Right atrium auricular region (tissue), 2 donors: ENCODE measurements around the gene SOBP. TPM values are rescaled to one million over a fixed set of nuclear protein-coding genes. Genes with fewer than 3 reads are reported as not detected.

Source experiments
- DNase-seq: peaks from one replicate; pipeline ENCODE4 v3.0.0-alpha.2; 2019; ENCODE audit warnings: low spot score
- H3K27ac ChIP-seq, 2 donors: fragments of 200-600 bp; sonication (generic); 1 replicate in 1 of 2; 2 replicates in 1 of 2; pipeline ENCODE4 v1.5.1; 2016 to 2019
- H3K27me3 ChIP-seq, 2 donors: fragments of 200-600 bp; sonication (generic); one replicate each; pipeline versions ENCODE4 v1.5.1 to v1.6.0; 2017 to 2019
- H3K36me3 ChIP-seq: fragments of 200-600 bp; sonication (generic); one replicate; pipeline ENCODE4 v1.5.1; 2016
- H3K4me1 ChIP-seq, 2 donors: fragments of 200-600 bp; sonication (generic); one replicate each; pipeline versions ENCODE4 v1.5.1 to v1.6.0; 2017 to 2019
- H3K4me3 ChIP-seq, 2 donors: fragments of 200-600 bp; sonication (generic); 1 replicate in 1 of 2; 2 replicates in 1 of 2; pipeline ENCODE4 v1.5.1; 2017 to 2019; ENCODE audit warnings: mild to moderate bottlenecking in 1 of 2, moderate library complexity in 1 of 2
- H3K9me3 ChIP-seq, 2 donors: fragments of 200-600 bp; sonication (generic); one replicate each; pipeline ENCODE4 v1.5.1; 2019
- total RNA-seq, 2 donors: library from RNA; depleted of rRNA; stranded (reverse); fragments of >200 nt; gene quantifications; one replicate each; pipeline ENCODE4 v1.1.0, GENCODE V29; 2016
- TF ChIP-seq, protein P1 (sequence below), 2 donors: fragments of 200-600 bp; sonication (generic); IDR thresholded peaks; one replicate each; pipeline ENCODE4 v1.5.1; 2019; ENCODE audit warnings: antibody characterized with exemption in 2 of 2

Gene SOBP
- total RNA-seq, 2 donors from 2014 or later, result 8.2 to 8.5 TPM

DNA sequence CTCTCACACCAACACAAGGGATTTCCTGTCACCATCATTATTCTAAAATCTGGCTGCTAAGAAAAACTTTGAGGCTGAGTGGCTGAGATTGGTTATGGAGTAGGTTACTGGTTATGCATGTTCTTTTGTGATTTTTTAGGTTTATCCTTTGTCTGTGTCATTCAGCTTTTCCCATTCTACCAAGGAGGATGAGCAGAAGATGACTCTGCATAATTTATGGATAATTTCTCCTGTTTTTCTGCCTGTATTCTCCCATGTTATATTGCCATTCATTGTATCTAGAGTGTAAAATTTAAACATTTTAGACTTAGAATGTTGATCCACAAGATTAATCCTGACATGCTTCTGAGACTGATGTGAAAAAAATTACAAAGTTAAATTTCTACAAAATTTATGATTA, 67.8 kb downstream of the SOBP start:
- H3K4me1 ChIP-seq, result peaks cover 0 to 5% of the 10 kb centered on the region in 2 donors
- TF ChIP-seq, protein P1, sequence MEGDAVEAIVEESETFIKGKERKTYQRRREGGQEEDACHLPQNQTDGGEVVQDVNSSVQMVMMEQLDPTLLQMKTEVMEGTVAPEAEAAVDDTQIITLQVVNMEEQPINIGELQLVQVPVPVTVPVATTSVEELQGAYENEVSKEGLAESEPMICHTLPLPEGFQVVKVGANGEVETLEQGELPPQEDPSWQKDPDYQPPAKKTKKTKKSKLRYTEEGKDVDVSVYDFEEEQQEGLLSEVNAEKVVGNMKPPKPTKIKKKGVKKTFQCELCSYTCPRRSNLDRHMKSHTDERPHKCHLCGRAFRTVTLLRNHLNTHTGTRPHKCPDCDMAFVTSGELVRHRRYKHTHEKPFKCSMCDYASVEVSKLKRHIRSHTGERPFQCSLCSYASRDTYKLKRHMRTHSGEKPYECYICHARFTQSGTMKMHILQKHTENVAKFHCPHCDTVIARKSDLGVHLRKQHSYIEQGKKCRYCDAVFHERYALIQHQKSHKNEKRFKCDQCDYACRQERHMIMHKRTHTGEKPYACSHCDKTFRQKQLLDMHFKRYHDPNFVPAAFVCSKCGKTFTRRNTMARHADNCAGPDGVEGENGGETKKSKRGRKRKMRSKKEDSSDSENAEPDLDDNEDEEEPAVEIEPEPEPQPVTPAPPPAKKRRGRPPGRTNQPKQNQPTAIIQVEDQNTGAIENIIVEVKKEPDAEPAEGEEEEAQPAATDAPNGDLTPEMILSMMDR (IDR thresholded peaks at IDR 0.05), result no peak
- no peaks in the 10 kb centered on the region for H3K36me3 ChIP-seq

DNA sequence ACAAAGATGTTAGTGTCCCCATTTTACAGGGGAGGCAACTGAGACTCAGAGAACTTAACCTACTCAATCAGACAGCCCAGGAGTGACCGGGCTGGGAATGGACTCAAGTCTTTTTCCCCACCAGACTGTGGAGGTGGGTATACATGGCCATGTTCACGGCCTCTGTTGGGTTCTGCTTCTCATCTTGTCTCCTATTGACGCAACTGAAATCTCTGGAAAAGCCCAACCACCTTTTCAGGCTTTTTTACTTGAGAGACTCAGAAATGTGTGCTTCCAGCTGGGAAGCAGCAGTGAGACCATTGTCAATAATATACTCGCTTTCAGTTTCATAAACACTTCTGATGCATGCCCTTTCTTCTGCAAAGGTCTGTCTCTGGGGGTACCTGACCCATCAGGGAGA, 70.7 kb downstream of the SOBP start:
- no peak for DNase-seq
- H3K9me3 ChIP-seq, result no peaks in the 10 kb centered on the region
- no peaks in the 10 kb centered on the region for H3K27me3 ChIP-seq
- no peak overlapping the region for H3K4me3 ChIP-seq
- H3K4me1 ChIP-seq, result peaks cover 0 to 11% of the 10 kb centered on the region in 2 donors
- TF ChIP-seq, protein P1 (IDR thresholded peaks at IDR 0.05), result no peak
- no peaks in the 10 kb centered on the region for H3K36me3 ChIP-seq
- peak overlapping the region; percentile 53 to 70 for H3K27ac ChIP-seq

More for the DNA sequence above, 67.8 kb downstream of the SOBP start:
- no peaks in the 10 kb centered on the region for H3K27me3 ChIP-seq
- no peak for DNase-seq
- no peak overlapping the region for H3K27ac ChIP-seq
- no peaks in the 10 kb centered on the region for H3K9me3 ChIP-seq
- no peak overlapping the region for H3K4me3 ChIP-seq

DNA sequence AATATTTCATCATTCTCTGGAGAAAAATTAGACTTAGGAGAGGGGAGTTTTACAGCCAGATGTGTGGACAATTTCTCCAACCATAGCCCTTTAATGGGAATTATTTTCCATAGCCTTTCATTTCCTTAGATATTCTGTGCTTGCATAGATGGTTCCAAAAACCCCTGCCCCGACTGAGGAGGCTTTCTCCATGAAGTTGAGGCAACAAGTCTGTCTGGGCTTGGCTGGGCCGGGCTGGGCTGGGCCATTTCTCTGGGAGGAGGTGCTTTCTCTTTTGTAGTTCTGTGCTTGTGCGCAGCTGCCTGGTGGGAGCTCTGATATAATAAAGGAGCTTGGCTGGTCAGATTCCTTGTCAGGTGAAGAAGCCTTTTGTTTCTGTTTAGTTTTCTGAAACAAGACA, 71.4 kb downstream of the SOBP start:
- DNase-seq, result peak; percentile 85
- H3K4me1 ChIP-seq, result peaks cover 0 to 11% of the 10 kb centered on the region in 2 donors
- no peak overlapping the region for H3K4me3 ChIP-seq
- no peaks in the 10 kb centered on the region for H3K27me3 ChIP-seq
- no peaks in the 10 kb centered on the region for H3K9me3 ChIP-seq
- peak overlapping the region; percentile 53 to 70 for H3K27ac ChIP-seq
- H3K36me3 ChIP-seq, result no peaks in the 10 kb centered on the region
- TF ChIP-seq, protein P1 (IDR thresholded peaks at IDR 0.05), result no peak

DNA sequence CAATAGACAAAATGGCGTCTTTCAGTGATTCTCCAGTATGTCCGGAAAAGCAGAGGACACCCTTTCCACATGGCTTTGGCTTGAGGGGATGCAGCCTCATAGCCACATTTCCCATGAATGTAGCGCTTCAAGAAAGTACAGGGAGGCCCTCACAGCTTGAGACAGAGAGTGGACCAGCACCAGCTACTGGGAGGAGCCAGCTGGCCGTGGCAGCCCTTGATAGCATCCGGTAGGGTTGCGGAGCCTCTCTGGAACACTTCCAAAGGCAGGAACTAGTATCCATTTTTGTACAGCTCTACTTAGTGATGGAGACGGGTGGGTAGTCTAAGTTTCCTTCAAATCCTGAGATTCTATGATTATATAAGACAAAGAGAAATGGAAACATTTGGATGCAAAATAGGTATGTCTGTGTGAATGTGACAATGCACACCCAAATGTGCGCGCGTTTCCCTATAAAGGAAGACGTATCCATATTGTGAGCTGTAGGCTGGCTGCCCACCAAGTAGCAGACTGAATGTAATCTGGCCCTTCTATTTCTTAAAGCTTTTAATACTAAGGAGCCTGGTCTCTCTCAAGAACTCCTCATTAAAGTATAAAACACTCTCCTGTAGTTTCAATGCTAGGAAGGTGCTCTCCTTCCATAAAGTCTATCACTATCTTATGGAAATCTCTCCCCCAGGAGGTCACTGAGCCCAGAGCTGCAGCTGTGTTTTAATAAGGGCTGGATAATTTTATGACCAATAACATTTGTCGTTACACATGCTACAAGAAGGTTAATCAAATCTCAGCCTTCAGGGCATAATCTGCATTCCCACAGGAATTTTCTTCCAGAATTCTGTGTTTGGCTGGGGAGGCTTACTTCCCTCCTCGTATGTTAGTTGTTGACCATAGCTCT, 74.0 kb downstream of the SOBP start:
- no peak overlapping the region for H3K4me3 ChIP-seq

DNA sequence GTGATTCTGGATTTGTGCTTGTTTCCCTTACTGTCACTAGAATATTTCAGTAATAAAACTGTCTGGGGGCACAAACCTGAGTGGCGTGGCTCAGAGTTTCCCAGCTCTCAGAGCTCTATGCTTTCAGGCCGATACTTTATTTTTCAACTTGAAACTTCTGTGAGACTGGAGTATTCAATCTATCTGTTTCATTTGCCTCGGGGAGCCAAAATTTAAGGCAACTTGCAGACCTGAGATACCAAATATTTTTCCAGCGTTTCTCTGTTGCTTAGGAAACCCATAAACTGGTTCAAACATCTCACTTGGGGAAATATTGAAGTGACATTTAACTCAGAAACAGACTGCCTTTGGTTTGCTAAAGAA, 74.7 kb downstream of the SOBP start:
- Histone ChIP-seq H3K4me3 (no peak overlapping the region), H3K27me3 (no peaks in the 10 kb centered on the region), H3K9me3 (no peaks in the 10 kb centered on the region), H3K27ac (peak overlapping the region; percentile 20 to 39), H3K36me3 (no peaks in the 10 kb centered on the region), H3K4me1 (peaks cover 0 to 11% of the 10 kb centered on the region in 2 donors)
- DNase-seq, result no peak
- TF ChIP-seq, protein P1 (IDR thresholded peaks at IDR 0.05), result no peak

More for the DNA sequence above, 74.0 kb downstream of the SOBP start:
- Histone ChIP-seq H3K27me3 (no peaks in the 10 kb centered on the region), H3K4me1 (peaks cover 0 to 11% of the 10 kb centered on the region in 2 donors), H3K36me3 (no peaks in the 10 kb centered on the region), H3K27ac (peak overlapping the region in 1 of 2 donors; percentile 39), H3K9me3 (no peaks in the 10 kb centered on the region)
- TF ChIP-seq, protein P1 (IDR thresholded peaks at IDR 0.05), result no peak
- no peak for DNase-seq
